HepG2 (cell line): ENCODE results near the gene IFIT1B. TPM values are rescaled to one million over a fixed set of nuclear protein-coding genes. Genes with fewer than 3 reads are reported as not detected.

Source experiments
- FOSL1 ChIP-seq: sonication (generic); formaldehyde crosslinking; IDR thresholded peaks from 2 replicates; pipeline ENCODE4 v1.9.0; 2021; ENCODE audit warnings: missing genetic modification reagents, borderline replicate concordance
- GABPB1 ChIP-seq: IDR thresholded peaks from 2 replicates; pipeline ENCODE4 v1.6.1; 2016; ENCODE audit warnings: mild to moderate bottlenecking, missing genetic modification reagents, moderate library complexity, missing compliant biosample characterization
- GZF1 ChIP-seq: sonication (generic); formaldehyde crosslinking; IDR thresholded peaks from 2 replicates; pipeline ENCODE4 v1.5.1; 2020; ENCODE audit warnings: mild to moderate bottlenecking, missing genetic modification reagents
- MXD4 ChIP-seq: IDR thresholded peaks from 2 replicates; pipeline ENCODE4 v1.6.1; 2016; ENCODE audit warnings: mild to moderate bottlenecking, missing biosample characterization, missing genetic modification reagents
- NBN ChIP-seq: fragments of 450-650 bp; conservative IDR thresholded peaks from 2 replicates; pipeline ENCODE4 v1.6.1; 2017
- NFE2L1 ChIP-seq: sonication (generic); formaldehyde crosslinking; IDR thresholded peaks from 2 replicates; pipeline ENCODE4 v1.4.0; 2020; ENCODE audit warnings: missing genetic modification reagents, mild to moderate bottlenecking, borderline replicate concordance
- NFKBIZ ChIP-seq: IDR thresholded peaks from 2 replicates; pipeline ENCODE4 v1.6.1; 2018; ENCODE audit warnings: missing genetic modification reagents, missing compliant biosample characterization
- PCBP1 ChIP-seq: fragments of 200-400 bp; formaldehyde crosslinking; IDR thresholded peaks from 2 replicates; pipeline ENCODE4 v1.6.1; 2017; ENCODE audit warnings: mild to moderate bottlenecking, low read depth, low read length, borderline replicate concordance
- SAP130 ChIP-seq: IDR thresholded peaks from 2 replicates; pipeline ENCODE4 v1.6.1; 2016; ENCODE audit warnings: low read depth
- SMAD3 ChIP-seq: sonication (generic); formaldehyde crosslinking; IDR thresholded peaks from 2 replicates; pipeline ENCODE4 v1.4.0; 2020; ENCODE audit warnings: missing genetic modification reagents
- ZEB1 ChIP-seq: IDR thresholded peaks from 2 replicates; pipeline ENCODE4 v1.6.1; 2012; ENCODE audit warnings: mild to moderate bottlenecking, low read depth, inconsistent platforms; ENCODE audit not compliant: insufficient replicate concordance
- ZNF34 ChIP-seq: sonication (generic); formaldehyde crosslinking; IDR thresholded peaks from 2 replicates; pipeline ENCODE4 v1.4.0; 2020; ENCODE audit warnings: mild to moderate bottlenecking, missing genetic modification reagents, borderline replicate concordance
- ZNF354B ChIP-seq: sonication (generic); formaldehyde crosslinking; IDR thresholded peaks from 2 replicates; pipeline ENCODE4 v1.8.0; 2022; ENCODE audit warnings: mild to moderate bottlenecking, missing genetic modification reagents
- ZNF446 ChIP-seq: sonication (generic); formaldehyde crosslinking; IDR thresholded peaks from 2 replicates; pipeline ENCODE4 v1.5.0; 2020; ENCODE audit warnings: mild to moderate bottlenecking, missing genetic modification reagents
- ZNF713 ChIP-seq: sonication (generic); formaldehyde crosslinking; IDR thresholded peaks from 2 replicates; pipeline ENCODE4 v1.4.0; 2020; ENCODE audit warnings: mild to moderate bottlenecking, missing genetic modification reagents
- polyA plus RNA-seq, 8 experiments: library from polyadenylated mRNA; depleted of rRNA in 3 of 8; stranded (reverse) in 7 of 8; unstranded in 1 of 8; fragments of >200 nt; fragmentation: Illumina TruSeq in 4 of 8; extraction: Trizol in 4 of 8; gene quantifications; 2 replicates each; pipeline versions ENCODE4 v1.2.1 to v1.2.3, GENCODE V29; 2011 to 2016; ENCODE audit warnings: low read depth in 4 of 8, missing spikeins in 1 of 8, mixed read lengths in 1 of 8; ENCODE audit not compliant: insufficient read depth in 1 of 8
- total RNA-seq, 5 experiments: library from RNA; depleted of rRNA; stranded (reverse); fragments of >200 nt; fragmentation: Illumina TruSeq; extraction: Trizol; gene quantifications; 2 replicates each; pipeline ENCODE4 v1.2.3, GENCODE V29; 2016; ENCODE audit warnings: low read depth in 1 of 5
- TF ChIP-seq, protein P1 (sequence below): sonication (generic); formaldehyde crosslinking; IDR thresholded peaks from 2 replicates; pipeline ENCODE4 v1.4.0; 2020; ENCODE audit warnings: mild to moderate bottlenecking, missing genetic modification reagents
- TF ChIP-seq, protein P2 (sequence below): sonication (generic); formaldehyde crosslinking; IDR thresholded peaks from 2 replicates; pipeline ENCODE4 v1.4.0; 2020; ENCODE audit warnings: missing genetic modification reagents
- TF ChIP-seq, protein P3 (sequence below): sonication (generic); formaldehyde crosslinking; IDR thresholded peaks from 2 replicates; pipeline ENCODE4 v1.4.0; 2020; ENCODE audit warnings: mild to moderate bottlenecking, low read depth, missing genetic modification reagents
- TF ChIP-seq, protein P4 (sequence below): IDR thresholded peaks from 2 replicates; pipeline ENCODE4 v1.6.1; 2016
- TF ChIP-seq, protein P5 (sequence below): sonication (generic); formaldehyde crosslinking; IDR thresholded peaks from 2 replicates; pipeline ENCODE4 v1.4.0; 2020; ENCODE audit warnings: missing genetic modification reagents
- TF ChIP-seq, protein P6 (sequence below): sonication (generic); formaldehyde crosslinking; conservative IDR thresholded peaks from 2 replicates; pipeline ENCODE4 v1.5.0; 2020; ENCODE audit warnings: missing genetic modification reagents

The IFIT1B gene
- total and polyA plus RNA-seq, 2 of the 13 experiments (the other 11 are each of a cell fraction or from before 2014, with no cell fraction given), result not detected

DNA sequence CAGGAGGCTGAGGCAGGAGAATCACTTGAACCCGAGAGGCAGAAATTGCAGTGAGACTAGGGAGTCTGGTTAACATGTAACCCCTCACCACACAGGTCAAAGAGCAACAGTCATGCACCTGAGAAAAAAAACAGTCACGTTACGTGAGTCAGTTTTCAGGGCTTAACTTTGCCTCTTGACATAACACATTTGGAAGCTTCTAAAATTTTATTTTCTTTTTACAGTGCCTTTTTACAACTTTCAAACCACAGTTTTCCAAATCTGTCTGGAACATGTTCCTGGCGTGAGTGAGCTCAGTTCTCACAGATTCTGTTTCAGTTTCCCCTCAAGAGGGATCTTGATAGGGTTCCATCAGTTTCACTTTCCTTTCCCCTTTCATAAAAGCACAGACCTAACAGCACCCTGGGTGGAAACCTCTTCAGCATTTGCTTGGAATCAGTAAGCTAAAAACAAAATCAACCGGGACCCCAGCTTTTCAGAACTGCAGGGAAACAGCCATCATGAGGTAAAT is 45.7 kb upstream of the IFIT1B start (continued):
- TF ChIP-seq MXD4 (CRISPR knock-in tag) (no peak; the same call in 1 of the 2 replicates), NBN (no peak), SAP130 (peak; percentile 53), SMAD3 (CRISPR knock-in tag) (no peak), ZNF713 (CRISPR knock-in tag) (0 out of 2 replicates have a peak, but pooled peaks have one; percentile 60), GABPB1 (CRISPR knock-in tag) (no peak), ZNF34 (CRISPR knock-in tag) (no peak), ZEB1 (no peak), NFE2L1 (no peak), GZF1 (CRISPR knock-in tag) (no peak), NFKBIZ (CRISPR knock-in tag) (no peak), ZNF354B (CRISPR knock-in tag) (0 out of 2 replicates have a peak, but pooled peaks have one; percentile 39), ZNF446 (CRISPR knock-in tag) (no peak), PCBP1 (no peak), FOSL1 (CRISPR knock-in tag) (no peak)
- TF ChIP-seq, protein P1, sequence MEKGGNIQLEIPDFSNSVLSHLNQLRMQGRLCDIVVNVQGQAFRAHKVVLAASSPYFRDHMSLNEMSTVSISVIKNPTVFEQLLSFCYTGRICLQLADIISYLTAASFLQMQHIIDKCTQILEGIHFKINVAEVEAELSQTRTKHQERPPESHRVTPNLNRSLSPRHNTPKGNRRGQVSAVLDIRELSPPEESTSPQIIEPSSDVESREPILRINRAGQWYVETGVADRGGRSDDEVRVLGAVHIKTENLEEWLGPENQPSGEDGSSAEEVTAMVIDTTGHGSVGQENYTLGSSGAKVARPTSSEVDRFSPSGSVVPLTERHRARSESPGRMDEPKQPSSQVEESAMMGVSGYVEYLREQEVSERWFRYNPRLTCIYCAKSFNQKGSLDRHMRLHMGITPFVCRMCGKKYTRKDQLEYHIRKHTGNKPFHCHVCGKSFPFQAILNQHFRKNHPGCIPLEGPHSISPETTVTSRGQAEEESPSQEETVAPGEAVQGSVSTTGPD (CRISPR knock-in tag), result 0 out of 2 replicates have a peak, but pooled peaks have one; percentile 46
- TF ChIP-seq, protein P2, sequence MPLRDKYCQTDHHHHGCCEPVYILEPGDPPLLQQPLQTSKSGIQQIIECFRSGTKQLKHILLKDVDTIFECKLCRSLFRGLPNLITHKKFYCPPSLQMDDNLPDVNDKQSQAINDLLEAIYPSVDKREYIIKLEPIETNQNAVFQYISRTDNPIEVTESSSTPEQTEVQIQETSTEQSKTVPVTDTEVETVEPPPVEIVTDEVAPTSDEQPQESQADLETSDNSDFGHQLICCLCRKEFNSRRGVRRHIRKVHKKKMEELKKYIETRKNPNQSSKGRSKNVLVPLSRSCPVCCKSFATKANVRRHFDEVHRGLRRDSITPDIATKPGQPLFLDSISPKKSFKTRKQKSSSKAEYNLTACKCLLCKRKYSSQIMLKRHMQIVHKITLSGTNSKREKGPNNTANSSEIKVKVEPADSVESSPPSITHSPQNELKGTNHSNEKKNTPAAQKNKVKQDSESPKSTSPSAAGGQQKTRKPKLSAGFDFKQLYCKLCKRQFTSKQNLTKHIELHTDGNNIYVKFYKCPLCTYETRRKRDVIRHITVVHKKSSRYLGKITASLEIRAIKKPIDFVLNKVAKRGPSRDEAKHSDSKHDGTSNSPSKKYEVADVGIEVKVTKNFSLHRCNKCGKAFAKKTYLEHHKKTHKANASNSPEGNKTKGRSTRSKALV (CRISPR knock-in tag), result no peak
- TF ChIP-seq, protein P3, sequence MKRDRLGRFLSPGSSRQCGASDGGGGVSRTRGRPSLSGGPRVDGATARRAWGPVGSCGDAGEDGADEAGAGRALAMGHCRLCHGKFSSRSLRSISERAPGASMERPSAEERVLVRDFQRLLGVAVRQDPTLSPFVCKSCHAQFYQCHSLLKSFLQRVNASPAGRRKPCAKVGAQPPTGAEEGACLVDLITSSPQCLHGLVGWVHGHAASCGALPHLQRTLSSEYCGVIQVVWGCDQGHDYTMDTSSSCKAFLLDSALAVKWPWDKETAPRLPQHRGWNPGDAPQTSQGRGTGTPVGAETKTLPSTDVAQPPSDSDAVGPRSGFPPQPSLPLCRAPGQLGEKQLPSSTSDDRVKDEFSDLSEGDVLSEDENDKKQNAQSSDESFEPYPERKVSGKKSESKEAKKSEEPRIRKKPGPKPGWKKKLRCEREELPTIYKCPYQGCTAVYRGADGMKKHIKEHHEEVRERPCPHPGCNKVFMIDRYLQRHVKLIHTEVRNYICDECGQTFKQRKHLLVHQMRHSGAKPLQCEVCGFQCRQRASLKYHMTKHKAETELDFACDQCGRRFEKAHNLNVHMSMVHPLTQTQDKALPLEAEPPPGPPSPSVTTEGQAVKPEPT (CRISPR knock-in tag), result no peak
- TF ChIP-seq, protein P4, sequence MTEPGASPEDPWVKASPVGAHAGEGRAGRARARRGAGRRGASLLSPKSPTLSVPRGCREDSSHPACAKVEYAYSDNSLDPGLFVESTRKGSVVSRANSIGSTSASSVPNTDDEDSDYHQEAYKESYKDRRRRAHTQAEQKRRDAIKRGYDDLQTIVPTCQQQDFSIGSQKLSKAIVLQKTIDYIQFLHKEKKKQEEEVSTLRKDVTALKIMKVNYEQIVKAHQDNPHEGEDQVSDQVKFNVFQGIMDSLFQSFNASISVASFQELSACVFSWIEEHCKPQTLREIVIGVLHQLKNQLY (CRISPR knock-in tag), result 0 out of 2 replicates have a peak, but pooled peaks have one; percentile 30
- TF ChIP-seq, protein P5, sequence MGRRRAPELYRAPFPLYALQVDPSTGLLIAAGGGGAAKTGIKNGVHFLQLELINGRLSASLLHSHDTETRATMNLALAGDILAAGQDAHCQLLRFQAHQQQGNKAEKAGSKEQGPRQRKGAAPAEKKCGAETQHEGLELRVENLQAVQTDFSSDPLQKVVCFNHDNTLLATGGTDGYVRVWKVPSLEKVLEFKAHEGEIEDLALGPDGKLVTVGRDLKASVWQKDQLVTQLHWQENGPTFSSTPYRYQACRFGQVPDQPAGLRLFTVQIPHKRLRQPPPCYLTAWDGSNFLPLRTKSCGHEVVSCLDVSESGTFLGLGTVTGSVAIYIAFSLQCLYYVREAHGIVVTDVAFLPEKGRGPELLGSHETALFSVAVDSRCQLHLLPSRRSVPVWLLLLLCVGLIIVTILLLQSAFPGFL (CRISPR knock-in tag), result no peak
- TF ChIP-seq, protein P6, sequence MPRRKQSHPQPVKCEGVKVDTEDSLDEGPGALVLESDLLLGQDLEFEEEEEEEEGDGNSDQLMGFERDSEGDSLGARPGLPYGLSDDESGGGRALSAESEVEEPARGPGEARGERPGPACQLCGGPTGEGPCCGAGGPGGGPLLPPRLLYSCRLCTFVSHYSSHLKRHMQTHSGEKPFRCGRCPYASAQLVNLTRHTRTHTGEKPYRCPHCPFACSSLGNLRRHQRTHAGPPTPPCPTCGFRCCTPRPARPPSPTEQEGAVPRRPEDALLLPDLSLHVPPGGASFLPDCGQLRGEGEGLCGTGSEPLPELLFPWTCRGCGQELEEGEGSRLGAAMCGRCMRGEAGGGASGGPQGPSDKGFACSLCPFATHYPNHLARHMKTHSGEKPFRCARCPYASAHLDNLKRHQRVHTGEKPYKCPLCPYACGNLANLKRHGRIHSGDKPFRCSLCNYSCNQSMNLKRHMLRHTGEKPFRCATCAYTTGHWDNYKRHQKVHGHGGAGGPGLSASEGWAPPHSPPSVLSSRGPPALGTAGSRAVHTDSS (CRISPR knock-in tag), result no peak
